Endothelial cell (in vitro differentiated cells): ENCODE data around the gene FAM118A. TPM values are rescaled to one million over a fixed set of nuclear protein-coding genes. Genes with fewer than 3 reads are reported as not detected.
A peak's percentile ranks its signal among the peaks of the same experiment; 100 is the strongest.
"Not testable (repeated sequence)": the region's sequence is repeated elsewhere in the genome, so short reads cannot be mapped to it uniquely, and the experiment has no call there.

ENCODE experiments used
- DNase-seq: peaks from one replicate; pipeline ENCODE4 v3.0.0; 2021; ENCODE audit warnings: low spot score
- H3K27ac Mint-ChIP-seq: one replicate; pipeline ENCODE4 v1.8.0; 2021; ENCODE audit warnings: mixed read lengths, inconsistent platforms; ENCODE audit not compliant: unreplicated experiment
- H3K27me3 Mint-ChIP-seq: one replicate; pipeline ENCODE4 v1.8.0; 2021; ENCODE audit warnings: mild to moderate bottlenecking, moderate library complexity, mixed read lengths, inconsistent platforms; ENCODE audit not compliant: unreplicated experiment
- H3K36me3 Mint-ChIP-seq: one replicate; pipeline ENCODE4 v1.8.0; 2021; ENCODE audit warnings: mild to moderate bottlenecking, low read depth, mixed read lengths, inconsistent platforms; ENCODE audit not compliant: unreplicated experiment
- H3K4me1 Mint-ChIP-seq: one replicate; pipeline ENCODE4 v1.8.0; 2021; ENCODE audit warnings: mild to moderate bottlenecking, mixed read lengths, inconsistent platforms; ENCODE audit not compliant: unreplicated experiment
- H3K4me3 Mint-ChIP-seq: one replicate; pipeline ENCODE4 v1.8.0; 2021; ENCODE audit warnings: mild to moderate bottlenecking, mixed read lengths, inconsistent platforms; ENCODE audit not compliant: unreplicated experiment
- H3K9me3 Mint-ChIP-seq: one replicate; pipeline ENCODE4 v1.8.0; 2021; ENCODE audit warnings: mixed read lengths, inconsistent platforms; ENCODE audit not compliant: unreplicated experiment
- CTCF ChIP-seq: fragments of 200-600 bp; sonication (generic); IDR thresholded peaks from one replicate; pipeline ENCODE4 v1.5.0; 2021; ENCODE audit warnings: antibody characterized with exemption; ENCODE audit not compliant: unreplicated experiment
- long read RNA-seq: library from polyadenylated mRNA; unstranded; transcript quantifications from one replicate; pipeline ENCODE4 v2.0.0, GENCODE V29; 2020; ENCODE audit not compliant: unreplicated experiment
- total RNA-seq: library from RNA; stranded (reverse); fragmentation: NEBNext Ultra II Directional; extraction: Animal tissue kit (Norgen Biotek cat#: 25700); gene quantifications from one replicate; pipeline ENCODE4 v1.2.1, GENCODE V29; 2021; ENCODE audit not compliant: unreplicated experiment

FAM118A gene
- 26.6 TPM for total RNA-seq
- long read RNA-seq, partial matches to known transcripts = 0 of 8 reads
- long read RNA-seq, other reads (novel, unspliced or antisense) = 7 of 8 reads

GRCh38 chr22:45309422-45310227 is at the start of gene FAM118A:
FAM118A (plus strand) TSS chr22:45309934; CDS start chr22:45322380, 12,446 bp downstream.
- TF ChIP-seq CTCF = no peak
- H3K4me3 Mint-ChIP-seq = peak within 1 kb of the TSS; percentile 89
- H3K9me3 Mint-ChIP-seq = no peaks in the 10 kb centered on the region
- H3K36me3 Mint-ChIP-seq = peaks cover 3% of the 10 kb centered on the region
- peak within 1 kb of the TSS; percentile 89 for H3K27ac Mint-ChIP-seq
- peaks cover 14% of the 10 kb centered on the region for H3K27me3 Mint-ChIP-seq
- peaks cover 38% of the 10 kb centered on the region for H3K4me1 Mint-ChIP-seq
- DNase-seq = peak; percentile 98

- H3K27me3 Mint-ChIP-seq, H3K27ac Mint-ChIP-seq, H3K4me3 Mint-ChIP-seq, H3K9me3 Mint-ChIP-seq, H3K4me1 Mint-ChIP-seq, H3K36me3 Mint-ChIP-seq, DNase-seq: not testable (repeated sequence)
These were observed 49.4 kb upstream of the FAM118A start for GRCh38 chr22:45260395-45260759.

GRCh38 chr22:45261407-45262088 is 48.2 kb upstream of the FAM118A start:
- DNase-seq = no peak
- peaks cover 4% of the 10 kb centered on the region for H3K27me3 Mint-ChIP-seq
- no peaks in the 10 kb centered on the region for H3K36me3 Mint-ChIP-seq
- TF ChIP-seq CTCF = no peak
- no peaks in the 10 kb centered on the region for H3K9me3 Mint-ChIP-seq
- H3K4me1 Mint-ChIP-seq = no peaks in the 10 kb centered on the region
- no peak overlapping the region for H3K4me3 Mint-ChIP-seq
- no peak overlapping the region for H3K27ac Mint-ChIP-seq

GRCh38 chr22:45262195-45262930 is 47.4 kb upstream of the FAM118A start:
- DNase-seq = no peak
- no peaks in the 10 kb centered on the region for H3K9me3 Mint-ChIP-seq
- H3K27me3 Mint-ChIP-seq = peaks cover under 1% of the 10 kb centered on the region
- no peaks in the 10 kb centered on the region for H3K36me3 Mint-ChIP-seq
- TF ChIP-seq CTCF = no peak
- H3K4me3 Mint-ChIP-seq = no peak overlapping the region
- H3K4me1 Mint-ChIP-seq = no peaks in the 10 kb centered on the region
- H3K27ac Mint-ChIP-seq = no peak overlapping the region

GRCh38 chr22:45262931-45263462 is 46.7 kb upstream of the FAM118A start:
- H3K4me1 Mint-ChIP-seq = no peaks in the 10 kb centered on the region
- no peak overlapping the region for H3K27ac Mint-ChIP-seq
- H3K27me3 Mint-ChIP-seq = no peaks in the 10 kb centered on the region
- TF ChIP-seq CTCF = no peak
- H3K36me3 Mint-ChIP-seq = no peaks in the 10 kb centered on the region
- no peaks in the 10 kb centered on the region for H3K9me3 Mint-ChIP-seq
- no peak for DNase-seq
- no peak overlapping the region for H3K4me3 Mint-ChIP-seq
